AG04450 (cell line): Measurements from ENCODE around the gene RAD9A. TPM values are rescaled to one million over a fixed set of nuclear protein-coding genes. Genes with fewer than 3 reads are reported as not detected.

Experiments used
- CTCF ChIA-PET: fragments of 300-600, 350-600 bp; formaldehyde crosslinking; extraction: SDS; loops from one replicate; lab custom pipeline; 2022; ENCODE audit warnings: antibody characterized with exemption, inconsistent platforms; lab: Charles Lee
- POLR2A ChIA-PET: fragments of 350-600 bp; formaldehyde crosslinking; extraction: SDS; loops from one replicate; lab custom pipeline; 2021; ENCODE audit warnings: antibody characterized with exemption, inconsistent platforms; lab: Yijun Ruan, JAX
- DNase-seq: peaks from one replicate; pipeline ENCODE4 v3.0.0-alpha.2; 2011; ENCODE audit warnings: low read depth, low spot score
- H3K27ac ChIP-seq: one replicate; pipeline ENCODE4 v1.5.1; 2012; ENCODE audit warnings: low read depth, low read length, control low read depth
- H3K27me3 ChIP-seq: one replicate; pipeline ENCODE4 v1.6.0; 2012; ENCODE audit warnings: low read length; ENCODE audit not compliant: control insufficient read depth, insufficient read depth
- H3K4me3 ChIP-seq: 2 replicates; pipeline ENCODE4 v1.5.1; 2011; ENCODE audit warnings: mild to moderate bottlenecking, low read depth, low read length, control low read depth
- H3K9me3 ChIP-seq: 2 replicates; pipeline ENCODE4 v1.5.1; 2012; ENCODE audit warnings: low read length; ENCODE audit not compliant: control insufficient read depth, insufficient read depth
- CTCF ChIP-seq: IDR thresholded peaks from 2 replicates; pipeline ENCODE4 v1.5.1; 2011; ENCODE audit warnings: low read depth, low read length, control low read depth, inconsistent platforms
- polyA plus RNA-seq: library from polyadenylated mRNA; depleted of rRNA; stranded (reverse); fragments of >200 nt; gene quantifications from 2 replicates; pipeline ENCODE4 v1.2.3, GENCODE V29; 2011

Gene RAD9A
- polyA plus RNA-seq, 1 experiment = 3.2 TPM

GRCh38 chr11:67355023-67355793 lies 36.6 kb upstream of the RAD9A start:
- Histone ChIP-seq H3K4me3 (peak overlapping the region; percentile 25; the same call in 1 of the 2 replicates), H3K9me3 (no peaks in the 10 kb centered on the region; the same call in 1 of the 2 replicates), H3K27ac (peak overlapping the region; percentile 97), H3K27me3 (no peaks in the 10 kb centered on the region)
- DNase-seq = no peak
- no peak for TF ChIP-seq CTCF
- ChIA-PET CTCF (interaction anchor here (2.6 to 19.6 kb wide), 3 partner anchors 9 to 46 kb away, joined by 11 to 716 read pairs (median 33); partner anchors contain the start of genes CLCF1, PPP1CA and RAD9A), POLR2A (interaction anchor here (1.1 to 8.7 kb wide), 6 partner anchors 8 to 46 kb away, joined by 4 to 106 read pairs (median 10); partner anchors contain the start of genes CLCF1 and PPP1CA)

GRCh38 chr11:67355794-67356386 lies 35.9 kb upstream of the RAD9A start:
- CTCF ChIA-PET = interaction anchor here (0.7 to 19.6 kb wide), 8 partner anchors 10 to 137 kb away, joined by 3 to 716 read pairs (median 7); partner anchors contain the start of genes CLCF1, PPP1CA and RAD9A
- no peak overlapping the region for H3K4me3 ChIP-seq
- no peaks in the 10 kb centered on the region; the same call in 1 of the 2 replicates for H3K9me3 ChIP-seq
- POLR2A ChIA-PET = interaction anchor here (1.1 to 8.7 kb wide), 6 partner anchors 9 to 27 kb away, joined by 4 to 106 read pairs (median 14); partner anchors contain the start of gene CLCF1
- H3K27me3 ChIP-seq = no peaks in the 10 kb centered on the region
- no peak for DNase-seq
- no peak for TF ChIP-seq CTCF
- peak overlapping the region; percentile 97 for H3K27ac ChIP-seq

GRCh38 chr11:67356387-67356863 lies 35.4 kb upstream of the RAD9A start:
- no peak for TF ChIP-seq CTCF
- Histone ChIP-seq H3K9me3 (no peaks in the 10 kb centered on the region; the same call in 1 of the 2 replicates), H3K4me3 (no peak overlapping the region), H3K27me3 (no peaks in the 10 kb centered on the region), H3K27ac (peak overlapping the region; percentile 97)
- POLR2A ChIA-PET = interaction anchor here (1.7 to 8.7 kb wide), 3 partner anchors 16 to 26 kb away, joined by 16 to 106 read pairs (median 24); partner anchors contain the start of gene CLCF1
- no peak for DNase-seq
- CTCF ChIA-PET = interaction anchor here (0.7 to 19.6 kb wide), 10 partner anchors 8 to 138 kb away, joined by 3 to 716 read pairs (median 6); partner anchors contain the start of genes CLCF1, PPP1CA and RAD9A

GRCh38 chr11:67356864-67357561 lies 34.8 kb upstream of the RAD9A start:
- POLR2A ChIA-PET = interaction anchor here (0.5 to 8.7 kb wide), 4 partner anchors 16 to 72 kb away, joined by 3 to 106 read pairs (median 20); partner anchors contain the start of gene CLCF1
- no peak overlapping the region for H3K4me3 ChIP-seq
- DNase-seq = peak; percentile 52
- peak; percentile 95 for TF ChIP-seq CTCF
- CTCF ChIA-PET = interaction anchor here (0.6 to 19.6 kb wide), 15 partner anchors 8 to 524 kb away, joined by 3 to 716 read pairs (median 5); partner anchors contain the start of genes CLCF1, PPP1CA and RAD9A
- H3K27me3 ChIP-seq = no peaks in the 10 kb centered on the region
- H3K27ac ChIP-seq = peak overlapping the region; percentile 97
- no peaks in the 10 kb centered on the region; the same call in 1 of the 2 replicates for H3K9me3 ChIP-seq
